Activated T-cell treated with anti-CD3 and anti-CD28 coated beads, Interleukin-2, amount 50 U/mL, for 72 hours (primary cell): ENCODE results near the gene NEDD9. TPM values are rescaled to one million over a fixed set of nuclear protein-coding genes. Genes with fewer than 3 reads are reported as not detected.

Source experiments
- ATAC-seq, 2 donors: fragments of 150-1000 bp; cut with Tn5 transposase; replicated peaks in 1 of 2; 2 replicates each; pipeline ENCODE4 v1.10.0; 2021; ENCODE audit warnings: moderate library complexity in 2 of 2, mild to moderate bottlenecking in 1 of 2
- DNase-seq, 2 donors: peaks; one replicate each; pipeline ENCODE4 v3.0.0; 2021 to 2022; ENCODE audit warnings: mixed read lengths in 1 of 2
- H3K27ac Mint-ChIP-seq: one replicate; pipeline ENCODE4 v1.8.0; 2022; ENCODE audit warnings: mild to moderate bottlenecking, moderate library complexity, mixed read lengths
- H3K27me3 Mint-ChIP-seq: one replicate; pipeline ENCODE4 v1.8.0; 2022; ENCODE audit warnings: low read depth, mixed read lengths
- H3K36me3 Mint-ChIP-seq, 2 donors: one replicate each; pipeline ENCODE4 v1.8.0; 2022; ENCODE audit warnings: mixed read lengths in 2 of 2, mild to moderate bottlenecking in 1 of 2; ENCODE audit not compliant: insufficient read depth in 2 of 2
- H3K4me1 Mint-ChIP-seq: one replicate; pipeline ENCODE4 v1.8.0; 2022; ENCODE audit warnings: low read depth, mixed read lengths
- H3K4me3 Mint-ChIP-seq, 2 donors: one replicate each; pipeline ENCODE4 v1.8.0; 2022; ENCODE audit warnings: mild to moderate bottlenecking in 2 of 2, mixed read lengths in 2 of 2, moderate library complexity in 2 of 2
- H3K9me3 Mint-ChIP-seq, 2 donors: one replicate each; pipeline ENCODE4 v1.8.0; 2022; ENCODE audit warnings: mixed read lengths in 2 of 2
- total RNA-seq, 2 donors: library from RNA; stranded (reverse); gene quantifications; one replicate each; pipeline ENCODE4 v1.2.3, GENCODE V29; 2022

The NEDD9 gene
- total RNA-seq, 2 donors from 2014 or later = 20.8 to 36.4 TPM

GRCh38 chr6:11214901-11215300 is 17.6 kb downstream of the NEDD9 start:
- peaks cover 54% of the 10 kb centered on the region for H3K4me1 Mint-ChIP-seq
- peaks cover 8 to 11% of the 10 kb centered on the region in 2 donors for H3K36me3 Mint-ChIP-seq
- H3K4me3 Mint-ChIP-seq = no peak overlapping the region
- H3K27ac Mint-ChIP-seq = peak overlapping the region; percentile 44
- H3K9me3 Mint-ChIP-seq = no peaks in the 10 kb centered on the region
- ATAC-seq (no peak), DNase-seq (no peak)
- no peaks in the 10 kb centered on the region for H3K27me3 Mint-ChIP-seq

- ATAC-seq (no peak), DNase-seq (no peak)
- Mint-ChIP-seq H3K27me3 (no peaks in the 10 kb centered on the region), H3K4me1 (peaks cover 54% of the 10 kb centered on the region), H3K4me3 (no peak overlapping the region), H3K27ac (no peak overlapping the region), H3K36me3 (peaks cover 8% of the 10 kb centered on the region in 2 donors), H3K9me3 (no peaks in the 10 kb centered on the region)
These were observed 18.2 kb downstream of the NEDD9 start for GRCh38 chr6:11214084-11214833.

GRCh38 chr6:11213422-11214021 is 18.9 kb downstream of the NEDD9 start:
- Mint-ChIP-seq H3K4me1 (peaks cover 47% of the 10 kb centered on the region), H3K27me3 (no peaks in the 10 kb centered on the region), H3K36me3 (peaks cover 8% of the 10 kb centered on the region in 2 donors), H3K27ac (no peak overlapping the region), H3K4me3 (no peak overlapping the region), H3K9me3 (no peaks in the 10 kb centered on the region)
- ATAC-seq (no peak), DNase-seq (no peak)

- peak overlapping the region; percentile 1 for H3K27ac Mint-ChIP-seq
- DNase-seq (no peak), ATAC-seq (no peak)
- H3K27me3 Mint-ChIP-seq = no peaks in the 10 kb centered on the region
- no peak overlapping the region for H3K4me3 Mint-ChIP-seq
- H3K36me3 Mint-ChIP-seq = peaks cover 8% of the 10 kb centered on the region in 2 donors
- H3K4me1 Mint-ChIP-seq = peaks cover 43% of the 10 kb centered on the region
- H3K9me3 Mint-ChIP-seq = no peaks in the 10 kb centered on the region
These were observed 19.8 kb downstream of the NEDD9 start for GRCh38 chr6:11212664-11213063.

GRCh38 chr6:11211254-11211653 is 21.2 kb downstream of the NEDD9 start:
- Mint-ChIP-seq H3K4me1 (peaks cover 43% of the 10 kb centered on the region), H3K27ac (no peak overlapping the region), H3K36me3 (peaks cover 8 to 10% of the 10 kb centered on the region in 2 donors), H3K9me3 (no peaks in the 10 kb centered on the region), H3K4me3 (no peak overlapping the region), H3K27me3 (no peaks in the 10 kb centered on the region)
- DNase-seq (no peak), ATAC-seq (no peak)

GRCh38 chr6:11210386-11211138 is 21.9 kb downstream of the NEDD9 start:
- DNase-seq (no peak), ATAC-seq (no peak)
- no peaks in the 10 kb centered on the region for H3K27me3 Mint-ChIP-seq
- H3K4me1 Mint-ChIP-seq = peaks cover 43% of the 10 kb centered on the region
- no peak overlapping the region for H3K4me3 Mint-ChIP-seq
- peak overlapping the region; percentile 70 for H3K27ac Mint-ChIP-seq
- peaks cover 8 to 10% of the 10 kb centered on the region in 2 donors for H3K36me3 Mint-ChIP-seq
- no peaks in the 10 kb centered on the region for H3K9me3 Mint-ChIP-seq

- Mint-ChIP-seq H3K27ac (no peak overlapping the region), H3K36me3 (peaks cover 8 to 10% of the 10 kb centered on the region in 2 donors), H3K27me3 (no peaks in the 10 kb centered on the region), H3K9me3 (no peaks in the 10 kb centered on the region), H3K4me3 (no peak overlapping the region), H3K4me1 (peaks cover 46% of the 10 kb centered on the region)
- no peak for ATAC-seq
- no peak for DNase-seq
These were observed 22.6 kb downstream of the NEDD9 start for GRCh38 chr6:11209906-11210305.

GRCh38 chr6:11209369-11209768 is 23.1 kb downstream of the NEDD9 start:
- no peak overlapping the region for H3K4me3 Mint-ChIP-seq
- H3K36me3 Mint-ChIP-seq = peaks cover 8 to 10% of the 10 kb centered on the region in 2 donors
- no peak for DNase-seq
- no peak for ATAC-seq
- peaks cover 47% of the 10 kb centered on the region for H3K4me1 Mint-ChIP-seq
- H3K9me3 Mint-ChIP-seq = no peaks in the 10 kb centered on the region
- no peak overlapping the region for H3K27ac Mint-ChIP-seq
- no peaks in the 10 kb centered on the region for H3K27me3 Mint-ChIP-seq

- no peak overlapping the region for H3K27ac Mint-ChIP-seq
- no peaks in the 10 kb centered on the region for H3K27me3 Mint-ChIP-seq
- peaks cover 51% of the 10 kb centered on the region for H3K4me1 Mint-ChIP-seq
- ATAC-seq (no peak), DNase-seq (no peak)
- peaks cover 8 to 10% of the 10 kb centered on the region in 2 donors for H3K36me3 Mint-ChIP-seq
- no peaks in the 10 kb centered on the region for H3K9me3 Mint-ChIP-seq
- H3K4me3 Mint-ChIP-seq = no peak overlapping the region
These were observed 23.6 kb downstream of the NEDD9 start for GRCh38 chr6:11208854-11209253.

- no peak overlapping the region for H3K4me3 Mint-ChIP-seq
- peaks cover 8% of the 10 kb centered on the region in 2 donors for H3K36me3 Mint-ChIP-seq
- peak in 1 of 2 donors; percentile 4 for DNase-seq
- peaks cover 57% of the 10 kb centered on the region for H3K4me1 Mint-ChIP-seq
- no peaks in the 10 kb centered on the region for H3K27me3 Mint-ChIP-seq
- H3K9me3 Mint-ChIP-seq = no peaks in the 10 kb centered on the region
- peak; percentile 80 to 85 for ATAC-seq
- no peak overlapping the region for H3K27ac Mint-ChIP-seq
These were observed 24.2 kb downstream of the NEDD9 start for GRCh38 chr6:11208267-11208666.

- Mint-ChIP-seq H3K4me3 (peak overlapping the region in 1 of 2 donors; percentile 21), H3K9me3 (no peaks in the 10 kb centered on the region), H3K36me3 (peaks cover 4 to 7% of the 10 kb centered on the region in 2 donors), H3K27ac (peak overlapping the region; percentile 20), H3K27me3 (no peaks in the 10 kb centered on the region), H3K4me1 (peaks cover 58% of the 10 kb centered on the region)
- no peak for DNase-seq
- ATAC-seq = no peak
These were observed 25.1 kb downstream of the NEDD9 start for GRCh38 chr6:11207199-11207968.

GRCh38 chr6:11206576-11206975 is 25.9 kb downstream of the NEDD9 start:
- DNase-seq (no peak), ATAC-seq (no peak)
- peaks cover 57% of the 10 kb centered on the region for H3K4me1 Mint-ChIP-seq
- no peaks in the 10 kb centered on the region for H3K9me3 Mint-ChIP-seq
- peaks cover 4 to 5% of the 10 kb centered on the region in 2 donors for H3K36me3 Mint-ChIP-seq
- no peak overlapping the region for H3K27ac Mint-ChIP-seq
- H3K4me3 Mint-ChIP-seq = no peak overlapping the region
- H3K27me3 Mint-ChIP-seq = no peaks in the 10 kb centered on the region
